Limb (tissue), 2 donors: ENCODE measurements around the gene B4GALT3.

ENCODE experiments used
- DNase-seq, 2 donors: peaks; one replicate each; pipeline ENCODE4 v3.0.0-alpha.2; 2016; ENCODE audit errors: extremely low spot score in 2 of 2

B4GALT3 gene

GRCh38 chr1:161188381-161188780, 11.1 kb upstream of the B4GALT3 start:
- no peak for DNase-seq

DNA sequence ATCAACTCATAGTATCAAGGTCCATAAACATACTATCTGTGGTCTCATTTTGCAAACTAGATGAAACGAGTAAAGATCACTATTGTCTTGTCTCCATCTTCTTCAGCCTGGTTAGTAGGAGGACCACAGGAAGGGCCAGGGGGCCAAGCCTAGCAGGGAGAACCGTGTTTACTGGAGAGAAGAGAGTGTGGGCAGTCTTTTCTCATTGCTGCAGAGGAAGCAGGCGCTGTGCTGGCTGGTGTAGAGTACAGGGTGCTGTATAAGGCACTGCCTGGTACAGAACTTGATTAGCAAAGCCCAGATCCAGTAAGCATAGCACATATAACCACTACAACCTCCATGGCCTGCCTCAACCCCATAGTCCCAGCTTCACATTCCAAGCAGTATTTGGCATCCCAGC, 10.0 kb upstream of the B4GALT3 start:
- no peak for DNase-seq

- no peak for DNase-seq
Observed at GRCh38 chr1:161185732-161186311, 8.5 kb upstream of the B4GALT3 start.

DNA sequence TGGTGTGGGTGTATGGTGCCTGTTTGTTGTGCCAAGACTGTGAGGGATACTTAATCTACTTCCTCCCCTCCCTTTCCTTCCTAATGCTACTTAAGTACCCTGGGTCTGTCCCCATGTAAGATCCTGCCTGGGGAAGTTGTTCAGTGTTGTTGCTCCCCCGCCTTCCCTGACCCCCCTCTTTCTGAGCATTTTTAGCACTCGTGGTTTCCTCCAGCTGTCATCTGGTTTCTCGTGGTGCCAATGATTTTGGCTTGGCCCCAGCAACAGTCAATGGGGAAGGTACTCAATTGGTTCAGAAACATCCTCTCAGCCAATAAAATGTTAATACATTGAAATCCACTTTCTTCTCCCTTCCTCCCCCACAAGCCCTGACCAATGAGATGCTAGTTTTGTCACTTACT, 8.0 kb upstream of the B4GALT3 start:
- peak; percentile 51 to 80 for DNase-seq

GRCh38 chr1:161182214-161182613, 4.9 kb upstream of the B4GALT3 start:
- no peak for DNase-seq

- DNase-seq = no peak
Observed at GRCh38 chr1:161180639-161181038, 3.3 kb upstream of the B4GALT3 start.

GRCh38 chr1:161179698-161180097, 2.4 kb upstream of the B4GALT3 start:
- no peak for DNase-seq

- DNase-seq = no peak
Observed at GRCh38 chr1:161177936-161178244, 583 bp upstream of the B4GALT3 start.

DNA sequence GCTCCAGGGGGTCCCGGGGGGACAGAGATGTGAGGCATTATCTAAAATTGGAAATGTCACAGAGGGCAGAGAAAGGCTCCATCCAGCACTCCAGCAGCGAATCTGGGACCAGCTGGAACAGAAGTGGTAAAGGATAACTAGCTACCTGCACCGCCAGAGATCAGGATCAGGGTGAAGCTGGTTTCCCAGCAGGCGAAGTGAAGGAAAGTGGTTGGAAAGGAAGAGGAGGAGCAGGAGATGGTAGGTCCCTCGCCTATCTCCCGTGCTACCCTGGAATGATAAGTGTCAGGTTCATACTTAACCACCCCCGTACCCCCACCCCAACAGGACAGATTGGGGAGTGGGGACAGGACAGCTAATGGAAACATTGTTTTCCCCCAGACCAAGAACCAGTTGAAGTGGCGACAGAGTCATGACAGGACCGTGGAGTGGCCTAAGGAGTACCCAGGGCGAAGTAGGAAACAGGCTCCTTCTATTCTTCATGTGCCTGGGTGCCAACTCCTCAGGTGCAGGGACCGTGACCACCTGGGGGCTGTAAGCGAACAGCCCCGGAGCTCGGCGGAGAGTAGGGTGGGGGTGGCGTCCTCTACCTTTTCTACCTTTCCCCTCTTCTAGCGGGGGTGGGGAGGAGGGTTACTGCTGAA, 717 bp downstream of the B4GALT3 start:
- DNase-seq = no peak

DNA sequence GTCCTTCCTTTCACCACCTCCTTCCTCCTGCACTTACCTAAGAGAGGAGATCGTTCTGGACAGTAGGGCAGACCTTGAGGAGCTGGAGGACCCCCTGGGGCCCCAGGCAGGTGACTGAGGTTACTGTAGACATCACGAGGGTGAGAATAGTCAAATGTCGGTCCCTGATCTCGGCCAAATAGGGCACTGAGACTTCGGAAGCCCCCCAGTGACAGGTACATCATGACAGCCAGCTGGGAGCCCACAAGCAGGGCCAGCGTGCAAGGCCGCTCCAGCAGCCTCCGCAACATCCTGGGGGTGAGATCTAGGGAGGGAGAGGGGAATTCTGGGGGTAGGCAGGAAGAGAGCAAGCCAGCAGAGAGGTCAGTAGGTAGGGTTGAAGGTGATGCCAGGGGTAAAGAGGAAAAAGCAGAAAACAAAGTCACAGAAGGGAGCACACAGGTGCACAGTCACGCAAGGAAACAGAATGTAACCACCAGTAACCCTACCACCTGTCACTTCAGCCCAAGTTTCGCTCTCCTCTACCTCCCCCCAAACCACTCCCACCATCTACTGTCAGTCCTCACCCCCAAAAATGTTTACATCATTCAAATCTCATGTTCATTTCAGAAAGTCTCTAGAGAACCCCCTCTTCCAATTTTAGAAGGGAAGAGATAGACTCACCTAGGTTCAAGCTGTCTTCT, 1.4 kb downstream of the B4GALT3 start:
- DNase-seq = no peak

- DNase-seq = no peak
Observed at GRCh38 chr1:161174911-161175310, 2.4 kb downstream of the B4GALT3 start.

DNA sequence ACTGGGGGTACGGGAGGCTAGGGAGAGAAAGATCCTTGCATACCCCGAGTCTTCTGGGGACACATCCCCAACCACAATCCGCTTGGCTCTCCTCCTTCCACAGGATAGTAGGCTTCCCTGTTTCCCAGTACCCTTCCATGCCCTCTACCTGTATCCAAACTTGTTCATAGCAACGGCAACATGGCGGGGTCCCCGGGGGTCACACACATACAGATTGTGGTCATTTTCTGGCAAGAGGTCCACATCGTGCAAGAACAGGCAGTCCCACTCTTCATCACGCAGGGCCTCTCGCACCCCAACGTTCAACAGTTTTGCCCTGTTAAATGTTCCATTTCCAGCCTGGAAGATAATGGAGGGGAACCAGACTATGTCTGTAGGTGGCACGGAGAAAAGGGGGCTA, 3.6 kb downstream of the B4GALT3 start:
- DNase-seq = no peak

GRCh38 chr1:161172776-161173376, 4.4 kb downstream of the B4GALT3 start:
- no peak for DNase-seq

- DNase-seq = no peak
Observed at GRCh38 chr1:161172349-161172748, 5.0 kb downstream of the B4GALT3 start.

DNA sequence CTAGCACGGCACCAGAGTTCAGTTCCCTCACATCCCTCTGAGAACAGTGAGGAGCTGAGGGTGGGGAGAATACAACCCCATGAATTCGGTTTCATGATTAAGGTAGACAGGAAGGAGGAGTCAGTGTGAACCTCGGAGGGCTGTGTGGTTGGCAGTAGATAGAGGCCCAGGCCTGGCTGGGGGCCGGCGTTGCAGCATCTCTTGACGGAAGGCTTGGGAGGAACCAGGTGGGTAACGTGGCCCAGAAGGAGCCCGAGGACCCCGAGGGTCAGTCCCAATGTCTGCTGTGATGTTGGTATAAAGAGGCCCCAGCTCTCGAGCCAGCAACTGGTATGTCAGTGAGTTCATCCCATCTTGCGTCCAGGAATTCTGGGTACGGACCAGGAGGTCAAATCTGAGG, 5.6 kb downstream of the B4GALT3 start:
- DNase-seq = no peak

DNA sequence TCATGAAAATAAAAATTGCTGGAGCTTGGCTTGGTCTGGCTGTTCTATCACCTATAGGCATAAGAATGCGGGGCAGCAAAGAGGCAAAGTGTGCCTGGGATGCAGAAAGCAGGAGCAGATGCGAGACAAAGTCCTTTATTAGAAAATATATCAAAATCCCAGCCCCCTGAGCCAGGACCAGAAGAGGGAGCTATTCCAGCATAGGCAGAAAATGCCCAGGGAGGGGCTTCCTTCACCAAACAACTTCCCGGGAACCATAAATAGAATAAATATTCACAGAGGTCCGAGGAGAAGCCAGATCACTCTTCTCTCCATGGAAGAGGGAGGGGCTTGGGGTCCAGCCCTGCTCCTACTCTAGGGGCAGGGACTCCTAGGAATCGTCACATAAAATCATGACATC, 6.1 kb downstream of the B4GALT3 start:
- no peak for DNase-seq

DNA sequence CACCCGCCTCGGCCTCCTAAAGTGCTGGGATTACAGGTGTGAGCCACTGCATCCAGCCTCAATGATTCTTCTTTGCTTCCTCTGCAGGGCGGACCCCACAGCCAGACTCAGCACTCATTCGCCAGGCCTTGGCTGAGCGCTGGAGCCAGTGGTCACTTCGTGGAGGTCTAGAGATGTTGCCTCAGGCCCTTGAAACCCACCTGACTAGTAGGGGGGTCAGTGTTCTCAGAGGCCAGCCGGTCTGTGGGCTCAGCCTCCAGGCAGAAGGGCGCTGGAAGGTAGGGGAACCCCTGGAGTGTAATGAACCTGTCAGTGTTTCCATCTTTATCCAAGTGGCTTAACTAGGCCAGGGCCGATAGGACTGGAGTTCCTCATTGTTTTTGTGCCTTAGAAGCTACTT, 8.4 kb downstream of the B4GALT3 start:
- no peak for DNase-seq

GRCh38 chr1:161166669-161167548, 10.4 kb downstream of the B4GALT3 start:
- DNase-seq = peak in 1 of 2 donors; percentile 51

- DNase-seq = peak; percentile 94 to 98
Observed at GRCh38 chr1:161165742-161166668, 11.3 kb downstream of the B4GALT3 start, which contains the start of gene PPOX. Gene PPOX, plus strand, starts transcription at chr1:161166426. Its CDS starts 422 bp downstream, at chr1:161166848.

- DNase-seq = no peak
Observed at GRCh38 chr1:161164901-161165610, 12.3 kb downstream of the B4GALT3 start.
